Neural cell (in vitro differentiated cells): ENCODE results near the gene BNIP5. TPM values are rescaled to one million over a fixed set of nuclear protein-coding genes. Genes with fewer than 3 reads are reported as not detected.

Experiments used
- H2AFZ ChIP-seq: fragments of 200-600, 300-800 bp; sonication (generic), shearing (Covaris generic); 2 replicates; pipeline ENCODE4 v1.6.0; 2014; ENCODE audit warnings: low read depth, mild to moderate bottlenecking, antibody characterized with exemption, low read length, moderate library complexity
- H3F3A ChIP-seq: fragments of 200-600 bp; shearing (Covaris generic); 2 replicates; pipeline ENCODE4 v1.6.1; 2016; ENCODE audit warnings: mild to moderate bottlenecking, moderate library complexity, mixed read lengths, antibody characterized with exemption, low read length; ENCODE audit not compliant: insufficient read depth, poor library complexity, severe bottlenecking
- H3K27ac ChIP-seq: fragments of 200-600, 300-800 bp; sonication (generic), shearing (Covaris generic); 2 replicates; pipeline ENCODE4 v1.5.1; 2014; ENCODE audit warnings: mild to moderate bottlenecking, low read length, moderate library complexity
- H3K27me3 ChIP-seq: fragments of 300-800, 200-600 bp; sonication (generic), shearing (Covaris generic); 2 replicates; pipeline ENCODE4 v1.6.0; 2014; ENCODE audit warnings: mild to moderate bottlenecking, low read depth, low read length, moderate library complexity; ENCODE audit not compliant: insufficient read depth
- H3K36me3 ChIP-seq: fragments of 300-800, 200-600 bp; sonication (generic), shearing (Covaris generic); 2 replicates; pipeline ENCODE4 v1.5.1; 2014; ENCODE audit warnings: mild to moderate bottlenecking, antibody characterized with exemption, low read length, moderate library complexity; ENCODE audit not compliant: insufficient read depth
- H3K4me2 ChIP-seq: fragments of 300-800, 200-600 bp; sonication (generic), shearing (Covaris generic); 2 replicates; pipeline ENCODE4 v1.6.0; 2014; ENCODE audit warnings: mild to moderate bottlenecking, low read length
- H3K4me3 ChIP-seq: fragments of 300-800, 200-600 bp; sonication (generic), shearing (Covaris generic); 2 replicates; pipeline ENCODE4 v1.5.1; 2014; ENCODE audit warnings: mild to moderate bottlenecking, low read length, moderate library complexity
- H3K79me2 ChIP-seq: fragments of 200-600 bp; shearing (Covaris generic); replicated peaks from 2 replicates; pipeline ENCODE4 v1.6.0; 2014; ENCODE audit warnings: mild to moderate bottlenecking, low read length, moderate library complexity; ENCODE audit not compliant: insufficient read depth
- H3K9ac ChIP-seq: fragments of 300-800, 200-600 bp; sonication (generic), shearing (Covaris generic); 2 replicates; pipeline ENCODE4 v1.6.1; 2016; ENCODE audit warnings: mild to moderate bottlenecking, low read length, mixed read lengths
- H3K9me2 ChIP-seq: fragments of 200-600 bp; shearing (Covaris generic); 2 replicates; pipeline ENCODE4 v1.6.1; 2016; ENCODE audit warnings: mild to moderate bottlenecking, low read length, mixed read lengths; ENCODE audit not compliant: insufficient read depth
- H3K9me3 ChIP-seq: fragments of 200-600, 300-800 bp; sonication (generic), shearing (Covaris generic); 2 replicates; pipeline ENCODE4 v1.6.1; 2016; ENCODE audit warnings: mild to moderate bottlenecking, mixed run types, low read length, moderate library complexity, mixed read lengths
- H4K20me1 ChIP-seq: fragments of 200-600 bp; shearing (Covaris generic); 2 replicates; pipeline ENCODE4 v1.6.1; 2016; ENCODE audit warnings: mild to moderate bottlenecking, mixed run types; ENCODE audit not compliant: insufficient read depth
- EP300 ChIP-seq: fragments of 450-650 bp; conservative IDR thresholded peaks from 2 replicates; pipeline ENCODE4 v1.6.1; 2014; ENCODE audit warnings: antibody characterized with exemption, mild to moderate bottlenecking, moderate library complexity; ENCODE audit not compliant: poor library complexity, severe bottlenecking
- EZH2 ChIP-seq: fragments of 200-600, 300-800 bp; shearing (Covaris generic), sonication (generic); IDR thresholded peaks from 2 replicates; pipeline ENCODE4 v1.6.1; 2014; ENCODE audit warnings: antibody characterized with exemption, low read length, borderline replicate concordance, mild to moderate bottlenecking; ENCODE audit not compliant: insufficient read depth, poor library complexity, severe bottlenecking
- MXI1 ChIP-seq: fragments of 450-650 bp; conservative IDR thresholded peaks from 2 replicates; pipeline ENCODE4 v1.6.1; 2014; ENCODE audit warnings: antibody characterized with exemption, mild to moderate bottlenecking; ENCODE audit not compliant: poor library complexity, severe bottlenecking
- POLR2AphosphoS5 ChIP-seq: IDR thresholded peaks from 2 replicates; pipeline ENCODE4 v1.6.1; 2012
- RAD21 ChIP-seq: fragments of 450-650 bp; conservative IDR thresholded peaks from 2 replicates; pipeline ENCODE4 v1.6.1; 2014; ENCODE audit warnings: antibody characterized with exemption, mild to moderate bottlenecking, moderate library complexity
- REST ChIP-seq: IDR thresholded peaks from 2 replicates; pipeline ENCODE4 v1.6.1; 2012; ENCODE audit warnings: borderline replicate concordance
- SMC3 ChIP-seq: fragments of 450-650 bp; conservative IDR thresholded peaks from 2 replicates; pipeline ENCODE4 v1.6.1; 2014; ENCODE audit warnings: antibody characterized with exemption, mild to moderate bottlenecking, moderate library complexity; ENCODE audit not compliant: poor library complexity
- TAF1 ChIP-seq: IDR thresholded peaks from 2 replicates; pipeline ENCODE4 v1.6.1; 2012; ENCODE audit warnings: low read depth
- polyA plus RNA-seq: library from polyadenylated mRNA; depleted of rRNA; stranded (reverse); fragments of >200 nt; gene quantifications from 2 replicates; pipeline ENCODE4 v1.2.3, GENCODE V29; 2014
- TF ChIP-seq, protein P1 (sequence below): fragments of 450-650 bp; IDR thresholded peaks from 2 replicates; pipeline ENCODE4 v1.5.1; 2014; ENCODE audit warnings: antibody characterized with exemption, mild to moderate bottlenecking, moderate library complexity; ENCODE audit not compliant: poor library complexity, severe bottlenecking

BNIP5 gene
- polyA plus RNA-seq, 1 donor from 2014 or later = not detected

GRCh38 chr6:36319821-36320220, 16.9 kb downstream of the BNIP5 start:
- TF ChIP-seq EZH2 = no peak
- Histone ChIP-seq H3K27me3 (no peaks in the 10 kb centered on the region), H3K4me3 (no peak overlapping the region), H3K36me3 (no peaks in the 10 kb centered on the region), H4K20me1 (no peaks in the 10 kb centered on the region), H2AFZ (no peak overlapping the region), H3K9ac (no peak overlapping the region), H3F3A (no peaks in the 10 kb centered on the region), H3K4me2 (no peak overlapping the region), H3K9me2 (no peaks in the 10 kb centered on the region), H3K27ac (no peak overlapping the region), H3K9me3 (no peaks in the 10 kb centered on the region), H3K79me2 (no peaks in the 10 kb centered on the region)

DNA sequence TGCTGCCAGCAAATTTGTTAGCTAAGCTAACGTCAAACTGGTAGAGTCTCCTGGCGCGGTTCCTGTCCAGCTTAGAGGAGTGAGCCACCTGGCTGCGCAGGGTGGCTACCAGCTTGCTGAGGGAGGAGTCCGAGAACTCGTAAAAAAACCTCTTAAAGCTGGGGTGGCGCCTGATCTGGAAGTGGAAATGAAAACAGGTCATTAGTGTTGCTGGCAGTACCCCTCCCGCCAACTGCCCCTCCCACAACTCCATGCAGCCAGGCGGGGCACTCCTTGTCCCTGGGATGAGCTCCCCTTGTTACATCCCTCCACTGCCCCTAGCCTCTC, 17.3 kb downstream of the BNIP5 start:
- Histone ChIP-seq H3K27ac (no peak overlapping the region), H3K27me3 (no peaks in the 10 kb centered on the region), H3K9me3 (no peaks in the 10 kb centered on the region), H3K9ac (no peak overlapping the region), H3F3A (no peaks in the 10 kb centered on the region), H3K4me2 (no peak overlapping the region), H3K36me3 (no peaks in the 10 kb centered on the region), H4K20me1 (no peaks in the 10 kb centered on the region), H2AFZ (no peak overlapping the region), H3K79me2 (no peaks in the 10 kb centered on the region), H3K4me3 (no peak overlapping the region), H3K9me2 (no peaks in the 10 kb centered on the region)
- TF ChIP-seq REST (no peak), MXI1 (no peak), POLR2AphosphoS5 (no peak), EZH2 (no peak), SMC3 (no peak), TAF1 (no peak), EP300 (no peak), RAD21 (no peak)
- TF ChIP-seq, protein P1, sequence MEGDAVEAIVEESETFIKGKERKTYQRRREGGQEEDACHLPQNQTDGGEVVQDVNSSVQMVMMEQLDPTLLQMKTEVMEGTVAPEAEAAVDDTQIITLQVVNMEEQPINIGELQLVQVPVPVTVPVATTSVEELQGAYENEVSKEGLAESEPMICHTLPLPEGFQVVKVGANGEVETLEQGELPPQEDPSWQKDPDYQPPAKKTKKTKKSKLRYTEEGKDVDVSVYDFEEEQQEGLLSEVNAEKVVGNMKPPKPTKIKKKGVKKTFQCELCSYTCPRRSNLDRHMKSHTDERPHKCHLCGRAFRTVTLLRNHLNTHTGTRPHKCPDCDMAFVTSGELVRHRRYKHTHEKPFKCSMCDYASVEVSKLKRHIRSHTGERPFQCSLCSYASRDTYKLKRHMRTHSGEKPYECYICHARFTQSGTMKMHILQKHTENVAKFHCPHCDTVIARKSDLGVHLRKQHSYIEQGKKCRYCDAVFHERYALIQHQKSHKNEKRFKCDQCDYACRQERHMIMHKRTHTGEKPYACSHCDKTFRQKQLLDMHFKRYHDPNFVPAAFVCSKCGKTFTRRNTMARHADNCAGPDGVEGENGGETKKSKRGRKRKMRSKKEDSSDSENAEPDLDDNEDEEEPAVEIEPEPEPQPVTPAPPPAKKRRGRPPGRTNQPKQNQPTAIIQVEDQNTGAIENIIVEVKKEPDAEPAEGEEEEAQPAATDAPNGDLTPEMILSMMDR = no peak

DNA sequence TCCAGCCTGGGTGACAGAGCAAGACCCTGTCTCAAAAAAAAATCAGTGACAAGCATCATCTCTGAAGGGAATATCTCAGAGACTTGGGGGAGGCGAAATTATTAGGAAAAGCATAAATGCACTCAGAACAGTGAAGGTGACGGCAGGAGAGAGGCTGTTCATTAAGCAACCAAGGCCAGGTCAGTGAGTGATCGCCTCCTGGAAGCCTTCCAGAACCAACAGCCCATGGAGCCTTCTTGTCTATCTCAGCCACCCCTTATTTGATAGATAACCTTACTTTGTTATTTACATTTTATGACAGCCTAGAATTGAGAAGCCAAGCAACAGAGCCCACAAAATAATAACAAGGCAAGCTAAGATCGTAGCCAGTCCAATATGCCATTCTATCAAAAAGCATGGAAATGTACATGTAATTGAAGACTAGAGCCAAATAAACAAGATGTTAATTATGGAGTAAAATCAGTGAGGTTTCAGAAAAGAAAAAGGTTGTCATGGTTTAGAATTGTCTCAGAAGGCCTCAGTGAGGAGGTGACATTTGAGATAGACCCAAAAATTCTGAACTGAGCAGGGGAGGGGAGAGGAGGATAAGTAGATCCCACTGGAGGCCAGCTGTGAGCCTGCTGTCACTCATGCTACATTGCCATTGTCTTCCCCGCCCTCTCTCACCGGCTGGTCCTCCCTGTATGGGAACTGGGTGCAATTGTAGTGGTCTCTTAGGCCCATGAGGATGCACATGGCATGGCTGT, 17.8 kb downstream of the BNIP5 start:
- no peak for TF ChIP-seq REST
- TF ChIP-seq MXI1 = no peak
- TF ChIP-seq EP300 = no peak
- no peak for TF ChIP-seq RAD21
- no peak for TF ChIP-seq EZH2
- TF ChIP-seq TAF1 = no peak
- TF ChIP-seq, protein P1 = no peak
- no peak for TF ChIP-seq POLR2AphosphoS5
- TF ChIP-seq SMC3 = no peak
- no peak overlapping the region for H3K4me3 ChIP-seq
- H3K9ac ChIP-seq = no peak overlapping the region
- no peaks in the 10 kb centered on the region for H3K9me3 ChIP-seq
- H3K9me2 ChIP-seq = no peaks in the 10 kb centered on the region
- no peaks in the 10 kb centered on the region for H3K36me3 ChIP-seq
- H2AFZ ChIP-seq = no peak overlapping the region
- H3K27me3 ChIP-seq = no peaks in the 10 kb centered on the region
- H3K79me2 ChIP-seq = no peaks in the 10 kb centered on the region
- no peak overlapping the region for H3K27ac ChIP-seq
- H4K20me1 ChIP-seq = no peaks in the 10 kb centered on the region
- H3F3A ChIP-seq = no peaks in the 10 kb centered on the region
- no peak overlapping the region for H3K4me2 ChIP-seq
